GM12878 (cell line): ENCODE measurements around the gene IPO11. TPM values are rescaled to one million over a fixed set of nuclear protein-coding genes. Genes with fewer than 3 reads are reported as not detected.

ENCODE experiments used
- ATAC-seq: fragments of 200-7000 bp; cut with Tn5 transposase; 3 replicates; pipeline ENCODE4 v1.9.1; 2020; ENCODE audit warnings: mild to moderate bottlenecking, moderate library complexity
- BruUV-seq: library from RNA; stranded (reverse); fragments of 400-500 nt; replicated peaks from 2 replicates; lab custom pipeline; 2021; lab: Mats Ljungman, UMichigan
- CTCF ChIA-PET: fragments of 300-600 bp; sonication (Branson Sonifier 250); formaldehyde crosslinking; extraction: SDS; loops from one replicate; lab custom pipeline; 2021; ENCODE audit warnings: inconsistent platforms; lab: Yijun Ruan, JAX
- POLR2A ChIA-PET: fragments of 350-600 bp; formaldehyde crosslinking; extraction: SDS; loops from one replicate; lab custom pipeline; 2021; ENCODE audit warnings: inconsistent platforms; lab: Charles Lee
- RAD21 ChIA-PET: fragments of 300-600 bp; sonication (Branson Sonifier 250); formaldehyde crosslinking; loops from one replicate; lab custom pipeline; 2023; ENCODE audit warnings: antibody characterized with exemption; ENCODE audit not compliant: unreplicated experiment; lab: Charles Lee
- SMC1A ChIA-PET: fragments of 300-600 bp; sonication (Branson Sonifier 250); formaldehyde crosslinking; loops from one replicate; lab custom pipeline; 2023; ENCODE audit not compliant: unreplicated experiment, uncharacterized antibody; lab: Charles Lee
- DNase-seq: peaks from one replicate; pipeline ENCODE4 v3.0.0-alpha.2; 2011; ENCODE audit warnings: low read depth, low spot score
- FAIRE-seq: peaks from 3 replicates; lab custom pipeline; 2011; peaks lifted over from hg19 to GRCh38; lab: Jason Lieb, UNC
- H2AFZ ChIP-seq: 2 replicates; pipeline ENCODE4 v1.6.0; 2011; ENCODE audit warnings: low read depth, low read length, control low read depth; ENCODE audit not compliant: control insufficient read depth
- H3K27ac ChIP-seq: 2 replicates; pipeline ENCODE4 v1.5.1; 2011; ENCODE audit warnings: control low read depth; ENCODE audit not compliant: control insufficient read depth, insufficient read depth
- H3K27me3 ChIP-seq, 2 experiments: replicated peaks in 1 of 2; 2 replicates each; pipeline versions ENCODE4 v1.6.0 to v1.6.1; 2011; ENCODE audit warnings: low read length in 1 of 2; ENCODE audit not compliant: control insufficient read depth in 2 of 2, insufficient read depth in 2 of 2
- H3K36me3 ChIP-seq, 2 experiments: 2 replicates each; pipeline ENCODE4 v1.5.1; 2011; ENCODE audit warnings: low read length in 1 of 2; ENCODE audit not compliant: control insufficient read depth in 2 of 2, insufficient read depth in 2 of 2
- H3K4me1 ChIP-seq: 2 replicates; pipeline ENCODE4 v1.6.1; 2011; ENCODE audit warnings: mild to moderate bottlenecking, low read length, moderate library complexity, mixed read lengths; ENCODE audit not compliant: control insufficient read depth, insufficient read depth
- H3K4me2 ChIP-seq: 2 replicates; pipeline ENCODE4 v1.6.0; 2011; ENCODE audit warnings: control low read depth; ENCODE audit not compliant: control insufficient read depth, insufficient read depth
- H3K4me3 ChIP-seq: fragments of 200-600 bp; sonication (generic); 2 replicates; pipeline ENCODE4 v1.5.1; 2016
- H3K79me2 ChIP-seq: 2 replicates; pipeline ENCODE4 v1.6.0; 2011; ENCODE audit warnings: low read length; ENCODE audit not compliant: control insufficient read depth, insufficient read depth
- H3K9ac ChIP-seq: 2 replicates; pipeline ENCODE4 v1.8.0; 2011; ENCODE audit warnings: low read length, control low read depth, mixed read lengths; ENCODE audit not compliant: control insufficient read depth, insufficient read depth
- H3K9me3 ChIP-seq: replicated peaks from 3 replicates; pipeline ENCODE4 v1.5.1; 2011; ENCODE audit warnings: mild to moderate bottlenecking, low read length; ENCODE audit not compliant: control insufficient read depth, insufficient read depth
- H4K20me1 ChIP-seq: 2 replicates; pipeline ENCODE4 v1.6.0; 2011; ENCODE audit not compliant: control insufficient read depth, insufficient read depth
- ASH2L ChIP-seq: fragments of 300-600, 200-600 bp; sonication (generic); IDR thresholded peaks from 2 replicates; pipeline ENCODE4 v1.6.1; 2017; ENCODE audit warnings: low read depth, mild to moderate bottlenecking, borderline replicate concordance
- DPF2 ChIP-seq: fragments of 450-650 bp; IDR thresholded peaks from 2 replicates; pipeline ENCODE4 v1.6.1; 2017; ENCODE audit warnings: mild to moderate bottlenecking
- ESRRA ChIP-seq: IDR thresholded peaks from 2 replicates; pipeline ENCODE4 v1.6.1; 2012; ENCODE audit warnings: mild to moderate bottlenecking, low read length, improper control_type of control experiment
- EZH2 ChIP-seq: IDR thresholded peaks from 2 replicates; pipeline ENCODE4 v1.6.1; 2012; ENCODE audit warnings: low read depth, mild to moderate bottlenecking, control low read depth, inconsistent platforms, low read length, borderline replicate concordance; ENCODE audit not compliant: control insufficient read depth
- HCFC1 ChIP-seq: fragments of 150-350 bp; IDR thresholded peaks from 2 replicates; pipeline ENCODE4 v1.6.1; 2014; ENCODE audit warnings: low read length
- HDAC6 ChIP-seq: fragments of 200-600 bp; sonication (generic); IDR thresholded peaks from one replicate; pipeline ENCODE4 v1.8.0; 2017; ENCODE audit warnings: antibody characterized with exemption; ENCODE audit not compliant: unreplicated experiment
- IKZF1 ChIP-seq: fragments of 450-650 bp; conservative IDR thresholded peaks from 2 replicates; pipeline ENCODE4 v1.6.1; 2017; ENCODE audit warnings: antibody characterized with exemption, mild to moderate bottlenecking
- JUND ChIP-seq: IDR thresholded peaks from 2 replicates; pipeline ENCODE4 v1.6.1; 2012; ENCODE audit warnings: low read depth, mild to moderate bottlenecking, low read length, improper control_type of control experiment, moderate library complexity
- KLF5 ChIP-seq: fragments of 450-650 bp; IDR thresholded peaks from 2 replicates; pipeline ENCODE4 v1.6.1; 2014; ENCODE audit warnings: mild to moderate bottlenecking; ENCODE audit not compliant: partially characterized antibody
- MTA2 ChIP-seq: fragments of 450-650 bp; IDR thresholded peaks from 2 replicates; pipeline ENCODE4 v1.6.1; 2016; ENCODE audit warnings: low read depth, mild to moderate bottlenecking, moderate library complexity
- NFYA ChIP-seq: IDR thresholded peaks from 2 replicates; pipeline ENCODE4 v1.6.1; 2011; ENCODE audit warnings: low read depth, mild to moderate bottlenecking, low read length, improper control_type of control experiment, borderline replicate concordance
- NRF1 ChIP-seq: conservative IDR thresholded peaks from 2 replicates; pipeline ENCODE4 v1.6.1; 2011; ENCODE audit warnings: mild to moderate bottlenecking, low read depth, low read length, improper control_type of control experiment
- RCOR1 ChIP-seq: conservative IDR thresholded peaks from 2 replicates; pipeline ENCODE4 v1.6.1; 2012; ENCODE audit warnings: low read depth, low read length, improper control_type of control experiment
- ZZZ3 ChIP-seq: IDR thresholded peaks from 2 replicates; pipeline ENCODE4 v1.6.1; 2011; ENCODE audit warnings: low read depth; ENCODE audit not compliant: control insufficient read depth, insufficient read length
- WGBS: methylation state at CpG from one replicate; pipeline ENCODE4 v1.1.6; 2016; ENCODE audit warnings: low lambda C conversion rate; ENCODE audit not compliant: insufficient replicate concordance, insufficient coverage; ENCODE audit errors: missing lambda C conversion rate; 5-methylcytosine and 5-hydroxymethylcytosine counted together
- in situ Hi-C: fragments of 300-500 bp; cut with MboI; formaldehyde crosslinking; loops from 9 replicates; pipeline ENCODE4 v1.14.3; 2018; ENCODE audit warnings: mixed read lengths
- intact Hi-C: fragments of 100-400 bp; cut with micrococcal nuclease; formaldehyde crosslinking; loops from one replicate; pipeline ENCODE4 v1.14.2; 2022; ENCODE audit not compliant: unreplicated experiment
- polyA plus RNA-seq, 11 experiments: library from polyadenylated mRNA; depleted of rRNA in 4 of 11; unstranded in 6 of 11; stranded (reverse) in 5 of 11; fragments of >200 nt; fragmentation: Nextera tagmentation in 4 of 11; fragmentation: Illumina TruSeq in 1 of 11; extraction: Ambion mirVana in 4 of 11; extraction: Trizol in 1 of 11; gene quantifications; 1 replicate in 1 of 11; 2 replicates in 10 of 11; pipeline versions ENCODE4 v1.2.1 to v1.2.3, GENCODE V29; 2011 to 2016; ENCODE audit warnings: inconsistent platforms in 2 of 11, missing spikeins in 2 of 11, low read depth in 1 of 11
- total RNA-seq, 4 experiments: library from RNA; depleted of rRNA in 3 of 4; stranded (reverse); fragments of >200 nt in 3 of 4; fragmentation: Illumina TruSeq in 1 of 4; extraction: Trizol in 1 of 4; gene quantifications; 2 replicates each; pipeline versions ENCODE4 v1.2.1 to v1.2.3, GENCODE V29; 2013 to 2021
- TF ChIP-seq, protein P1 (sequence below): fragments of 150-350 bp; IDR thresholded peaks from 2 replicates; pipeline ENCODE4 v1.6.1; 2016; ENCODE audit warnings: low read depth, low read length
- TF ChIP-seq, protein P2 (sequence below): fragments of 450-650 bp; IDR thresholded peaks from 2 replicates; pipeline ENCODE4 v1.6.1; 2014; ENCODE audit warnings: mild to moderate bottlenecking
- TF ChIP-seq, protein P3 (sequence below): fragments of 450-650 bp; IDR thresholded peaks from 2 replicates; pipeline ENCODE4 v1.6.1; 2018; ENCODE audit warnings: mild to moderate bottlenecking, low read depth, moderate library complexity; ENCODE audit not compliant: partially characterized antibody

Gene IPO11
- total and polyA plus RNA-seq, 10 of the 15 experiments (the other 5 are each of a cell fraction or from before 2014, with no cell fraction given) = 14.1 to 49.3 (median 29.8) TPM

DNA sequence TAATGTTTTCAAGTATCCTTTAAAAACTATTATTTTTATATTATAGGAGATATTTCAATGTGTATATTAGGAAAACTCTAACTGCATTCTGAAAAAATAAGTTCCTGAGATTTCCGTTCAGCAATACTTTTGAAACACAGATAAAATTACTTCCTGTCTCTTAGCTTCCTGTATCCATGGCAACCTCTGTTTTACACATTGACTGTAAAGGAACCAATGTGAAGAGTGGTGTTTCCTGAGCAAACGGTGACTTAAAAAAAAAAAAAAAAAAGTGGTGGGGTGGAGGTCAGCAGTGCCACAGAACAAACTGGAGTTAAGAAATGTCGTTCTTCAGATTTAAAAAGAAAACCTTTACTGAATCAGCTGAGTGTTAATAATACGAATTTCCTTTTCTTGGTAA is 166.0 kb downstream of the IPO11 start, which contains the start of gene LRRC70 (continued):
- no peak for TF ChIP-seq IKZF1

DNA sequence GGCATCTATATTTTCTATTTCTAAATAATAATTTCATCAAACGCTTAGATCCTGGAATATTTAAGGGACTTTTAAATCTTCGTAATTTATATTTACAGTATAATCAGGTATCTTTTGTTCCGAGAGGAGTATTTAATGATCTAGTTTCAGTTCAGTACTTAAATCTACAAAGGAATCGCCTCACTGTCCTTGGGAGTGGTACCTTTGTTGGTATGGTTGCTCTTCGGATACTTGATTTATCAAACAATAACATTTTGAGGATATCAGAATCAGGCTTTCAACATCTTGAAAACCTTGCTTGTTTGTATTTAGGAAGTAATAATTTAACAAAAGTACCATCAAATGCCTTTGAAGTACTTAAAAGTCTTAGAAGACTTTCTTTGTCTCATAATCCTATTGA is 167.2 kb downstream of the IPO11 start:
- Histone ChIP-seq H3K4me2 (no peak overlapping the region), H3K79me2 (no peaks in the 10 kb centered on the region), H3K36me3 (no peaks in the 10 kb centered on the region), H3K27ac (no peak overlapping the region), H3K4me1 (peaks cover 7% of the 10 kb centered on the region; the same call in 1 of the 2 replicates), H3K9ac (no peak overlapping the region), H3K27me3 (no peaks in the 10 kb centered on the region), H3K4me3 (no peak overlapping the region), H3K9me3 (no peaks in the 10 kb centered on the region), H4K20me1 (no peaks in the 10 kb centered on the region), H2AFZ (no peak overlapping the region)
- POLR2A ChIA-PET = no interaction called here
- ATAC-seq = no peak
- CTCF ChIA-PET = interaction anchor here (1.5 kb wide), 1 partner anchor 136 kb away, joined by 6 read pairs; no protein-coding TSS in a partner anchor
- SMC1A ChIA-PET = interaction anchor here (2.9 kb wide), 1 partner anchor 11 kb away, joined by 20 read pairs; no protein-coding TSS in a partner anchor
- intact Hi-C loops (no loop called here), in situ Hi-C loops (no loop called here)
- RAD21 ChIA-PET = no interaction called here
- 99% methylated on average over 5 of the region's 5 CpGs for whole genome bisulfite sequencing
- no peak for DNase-seq
- no peak for FAIRE-seq
- BruUV-seq = no TSS peak
- no peak for TF ChIP-seq EZH2
- TF ChIP-seq KLF5 = no peak
- TF ChIP-seq ZZZ3 = no peak
- TF ChIP-seq NRF1 = no peak
- no peak for TF ChIP-seq NFYA
- TF ChIP-seq MTA2 = no peak
- TF ChIP-seq, protein P1, sequence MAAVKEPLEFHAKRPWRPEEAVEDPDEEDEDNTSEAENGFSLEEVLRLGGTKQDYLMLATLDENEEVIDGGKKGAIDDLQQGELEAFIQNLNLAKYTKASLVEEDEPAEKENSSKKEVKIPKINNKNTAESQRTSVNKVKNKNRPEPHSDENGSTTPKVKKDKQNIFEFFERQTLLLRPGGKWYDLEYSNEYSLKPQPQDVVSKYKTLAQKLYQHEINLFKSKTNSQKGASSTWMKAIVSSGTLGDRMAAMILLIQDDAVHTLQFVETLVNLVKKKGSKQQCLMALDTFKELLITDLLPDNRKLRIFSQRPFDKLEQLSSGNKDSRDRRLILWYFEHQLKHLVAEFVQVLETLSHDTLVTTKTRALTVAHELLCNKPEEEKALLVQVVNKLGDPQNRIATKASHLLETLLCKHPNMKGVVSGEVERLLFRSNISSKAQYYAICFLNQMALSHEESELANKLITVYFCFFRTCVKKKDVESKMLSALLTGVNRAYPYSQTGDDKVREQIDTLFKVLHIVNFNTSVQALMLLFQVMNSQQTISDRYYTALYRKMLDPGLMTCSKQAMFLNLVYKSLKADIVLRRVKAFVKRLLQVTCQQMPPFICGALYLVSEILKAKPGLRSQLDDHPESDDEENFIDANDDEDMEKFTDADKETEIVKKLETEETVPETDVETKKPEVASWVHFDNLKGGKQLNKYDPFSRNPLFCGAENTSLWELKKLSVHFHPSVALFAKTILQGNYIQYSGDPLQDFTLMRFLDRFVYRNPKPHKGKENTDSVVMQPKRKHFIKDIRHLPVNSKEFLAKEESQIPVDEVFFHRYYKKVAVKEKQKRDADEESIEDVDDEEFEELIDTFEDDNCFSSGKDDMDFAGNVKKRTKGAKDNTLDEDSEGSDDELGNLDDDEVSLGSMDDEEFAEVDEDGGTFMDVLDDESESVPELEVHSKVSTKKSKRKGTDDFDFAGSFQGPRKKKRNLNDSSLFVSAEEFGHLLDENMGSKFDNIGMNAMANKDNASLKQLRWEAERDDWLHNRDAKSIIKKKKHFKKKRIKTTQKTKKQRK = no peak
- TF ChIP-seq DPF2 = no peak
- no peak for TF ChIP-seq ESRRA
- no peak for TF ChIP-seq ASH2L
- TF ChIP-seq, protein P2, sequence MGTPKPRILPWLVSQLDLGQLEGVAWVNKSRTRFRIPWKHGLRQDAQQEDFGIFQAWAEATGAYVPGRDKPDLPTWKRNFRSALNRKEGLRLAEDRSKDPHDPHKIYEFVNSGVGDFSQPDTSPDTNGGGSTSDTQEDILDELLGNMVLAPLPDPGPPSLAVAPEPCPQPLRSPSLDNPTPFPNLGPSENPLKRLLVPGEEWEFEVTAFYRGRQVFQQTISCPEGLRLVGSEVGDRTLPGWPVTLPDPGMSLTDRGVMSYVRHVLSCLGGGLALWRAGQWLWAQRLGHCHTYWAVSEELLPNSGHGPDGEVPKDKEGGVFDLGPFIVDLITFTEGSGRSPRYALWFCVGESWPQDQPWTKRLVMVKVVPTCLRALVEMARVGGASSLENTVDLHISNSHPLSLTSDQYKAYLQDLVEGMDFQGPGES = no peak
- no peak for TF ChIP-seq RCOR1
- TF ChIP-seq HDAC6 = no peak
- no peak for TF ChIP-seq JUND
- no peak for TF ChIP-seq HCFC1
- TF ChIP-seq, protein P3, sequence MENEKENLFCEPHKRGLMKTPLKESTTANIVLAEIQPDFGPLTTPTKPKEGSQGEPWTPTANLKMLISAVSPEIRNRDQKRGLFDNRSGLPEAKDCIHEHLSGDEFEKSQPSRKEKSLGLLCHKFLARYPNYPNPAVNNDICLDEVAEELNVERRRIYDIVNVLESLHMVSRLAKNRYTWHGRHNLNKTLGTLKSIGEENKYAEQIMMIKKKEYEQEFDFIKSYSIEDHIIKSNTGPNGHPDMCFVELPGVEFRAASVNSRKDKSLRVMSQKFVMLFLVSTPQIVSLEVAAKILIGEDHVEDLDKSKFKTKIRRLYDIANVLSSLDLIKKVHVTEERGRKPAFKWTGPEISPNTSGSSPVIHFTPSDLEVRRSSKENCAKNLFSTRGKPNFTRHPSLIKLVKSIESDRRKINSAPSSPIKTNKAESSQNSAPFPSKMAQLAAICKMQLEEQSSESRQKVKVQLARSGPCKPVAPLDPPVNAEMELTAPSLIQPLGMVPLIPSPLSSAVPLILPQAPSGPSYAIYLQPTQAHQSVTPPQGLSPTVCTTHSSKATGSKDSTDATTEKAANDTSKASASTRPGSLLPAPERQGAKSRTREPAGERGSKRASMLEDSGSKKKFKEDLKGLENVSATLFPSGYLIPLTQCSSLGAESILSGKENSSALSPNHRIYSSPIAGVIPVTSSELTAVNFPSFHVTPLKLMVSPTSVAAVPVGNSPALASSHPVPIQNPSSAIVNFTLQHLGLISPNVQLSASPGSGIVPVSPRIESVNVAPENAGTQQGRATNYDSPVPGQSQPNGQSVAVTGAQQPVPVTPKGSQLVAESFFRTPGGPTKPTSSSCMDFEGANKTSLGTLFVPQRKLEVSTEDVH = no peak
